PC-3 (cell line): ENCODE data around the gene PKNOX2.

Experiments
- EZH2 ChIP-seq: fragments of 300-600 bp; sonication (generic); IDR thresholded peaks from one replicate; pipeline ENCODE4 v1.6.1; 2017; ENCODE audit warnings: antibody characterized with exemption, mild to moderate bottlenecking, low read length; ENCODE audit not compliant: unreplicated experiment
- EZH2phosphoT487 ChIP-seq: fragments of 300-600 bp; sonication (generic); IDR thresholded peaks from 2 replicates; pipeline ENCODE4 v1.6.1; 2018; ENCODE audit warnings: mild to moderate bottlenecking, antibody characterized with exemption, low read length, borderline replicate concordance
- TF ChIP-seq, protein P1 (sequence below): fragments of 300-600 bp; sonication (generic); conservative IDR thresholded peaks from 2 replicates; pipeline ENCODE4 v1.5.1; 2017; ENCODE audit warnings: antibody characterized with exemption, low read depth, mild to moderate bottlenecking, low read length

DNA sequence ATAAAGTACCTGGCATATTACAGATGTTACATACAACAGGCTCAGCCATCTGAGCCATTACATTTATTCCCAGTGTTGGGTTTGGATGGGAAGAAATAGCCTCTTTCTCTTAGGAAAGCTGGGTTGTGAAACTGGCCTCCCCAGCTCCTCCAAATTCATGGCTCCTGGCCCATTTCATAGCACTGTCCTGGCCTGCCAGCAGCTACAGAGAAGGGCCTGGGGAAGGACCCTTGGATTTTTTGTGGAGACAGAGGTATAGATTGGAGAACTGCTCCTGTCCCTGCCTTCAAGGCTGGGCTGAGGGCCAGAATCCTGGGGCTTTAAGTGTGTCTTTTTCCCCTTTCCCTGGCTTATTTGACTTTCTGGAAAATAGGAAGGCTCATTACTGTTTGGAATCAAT, 18.0 kb downstream of the PKNOX2 start:
- TF ChIP-seq, protein P1, sequence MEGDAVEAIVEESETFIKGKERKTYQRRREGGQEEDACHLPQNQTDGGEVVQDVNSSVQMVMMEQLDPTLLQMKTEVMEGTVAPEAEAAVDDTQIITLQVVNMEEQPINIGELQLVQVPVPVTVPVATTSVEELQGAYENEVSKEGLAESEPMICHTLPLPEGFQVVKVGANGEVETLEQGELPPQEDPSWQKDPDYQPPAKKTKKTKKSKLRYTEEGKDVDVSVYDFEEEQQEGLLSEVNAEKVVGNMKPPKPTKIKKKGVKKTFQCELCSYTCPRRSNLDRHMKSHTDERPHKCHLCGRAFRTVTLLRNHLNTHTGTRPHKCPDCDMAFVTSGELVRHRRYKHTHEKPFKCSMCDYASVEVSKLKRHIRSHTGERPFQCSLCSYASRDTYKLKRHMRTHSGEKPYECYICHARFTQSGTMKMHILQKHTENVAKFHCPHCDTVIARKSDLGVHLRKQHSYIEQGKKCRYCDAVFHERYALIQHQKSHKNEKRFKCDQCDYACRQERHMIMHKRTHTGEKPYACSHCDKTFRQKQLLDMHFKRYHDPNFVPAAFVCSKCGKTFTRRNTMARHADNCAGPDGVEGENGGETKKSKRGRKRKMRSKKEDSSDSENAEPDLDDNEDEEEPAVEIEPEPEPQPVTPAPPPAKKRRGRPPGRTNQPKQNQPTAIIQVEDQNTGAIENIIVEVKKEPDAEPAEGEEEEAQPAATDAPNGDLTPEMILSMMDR: no peak
- TF ChIP-seq EZH2phosphoT487 (no peak), EZH2 (no peak)
